NCI-H748 treated with DMSO at 0.1 percent for 48 hours (cell line): ENCODE data around the gene CBLIF.
"Not testable (repeated sequence)": the region's sequence is repeated elsewhere in the genome, so short reads cannot be mapped to it uniquely, and the experiment has no call there.

Experiments used
- DNase-seq: peaks from one replicate; lab custom pipeline; 2025; lab: John Stamatoyannopoulos, UW

Gene CBLIF

GRCh38 chr11:59845399-59845798, at the start of gene CBLIF:
Gene CBLIF (minus strand): TSS chr11:59845499. CDS start chr11:59845453, 46 bp downstream.
- no peak for DNase-seq

DNA sequence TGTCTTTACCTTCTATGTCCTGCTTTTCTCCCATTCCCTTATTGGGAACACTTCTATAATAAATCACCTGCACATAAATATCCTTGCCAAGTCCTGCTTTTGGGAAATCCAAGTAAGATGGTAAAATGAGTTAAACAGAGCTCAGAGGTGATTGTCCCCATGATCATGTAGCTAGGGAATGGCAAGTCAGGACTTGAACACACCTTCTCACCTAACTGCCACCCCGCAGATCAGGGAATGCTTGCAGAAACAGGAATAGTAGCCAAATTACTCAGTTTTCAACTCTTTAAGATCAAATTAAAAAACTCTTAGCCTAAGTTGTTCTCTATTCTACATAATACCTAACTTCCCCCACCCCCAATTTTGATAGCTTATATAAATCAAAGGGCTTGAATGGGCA, 49.3 kb upstream of the CBLIF start:
- DNase-seq: no peak

DNA sequence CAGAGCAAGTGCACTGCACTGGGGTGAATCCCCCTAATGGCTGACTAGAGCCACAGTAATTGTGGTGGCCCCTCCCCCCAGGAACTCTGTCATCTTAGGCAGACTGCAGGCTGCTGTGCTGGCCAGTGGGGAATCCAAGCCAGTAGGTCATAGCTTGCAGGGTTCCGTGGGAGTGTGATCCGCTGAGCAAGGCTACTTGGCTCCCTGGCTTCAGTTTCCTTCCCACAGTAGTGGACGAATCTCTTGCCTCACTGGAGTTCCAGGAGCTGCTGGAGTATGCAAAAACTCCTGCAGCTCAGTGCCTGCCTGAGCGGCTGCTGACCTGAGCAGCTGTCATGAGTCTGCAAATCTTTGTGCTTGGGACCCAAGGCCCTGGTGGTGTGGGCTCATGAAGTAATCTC, 46.5 kb upstream of the CBLIF start:
- no peak for DNase-seq

- not testable (repeated sequence) for DNase-seq
Measured at GRCh38 chr11:59887156-59887555, 41.9 kb upstream of the CBLIF start.

DNA sequence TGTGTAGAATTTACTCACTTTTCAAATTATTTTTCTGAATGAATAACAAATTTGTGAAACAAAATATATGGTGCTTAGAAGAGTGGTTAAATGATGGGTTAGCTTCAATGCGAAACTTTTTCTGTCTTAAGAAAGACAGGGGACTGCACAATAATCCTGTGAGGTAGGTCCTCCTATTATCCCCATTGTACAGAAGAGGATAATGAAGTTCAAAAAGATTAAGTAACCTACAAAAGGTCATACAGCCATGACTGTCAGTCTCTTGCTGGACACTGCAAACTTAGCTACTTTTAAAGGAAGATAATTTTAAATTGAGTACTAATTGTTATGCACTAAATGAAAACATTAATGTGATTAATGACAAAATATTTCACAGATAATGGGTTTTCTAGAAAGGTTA, 38.3 kb upstream of the CBLIF start:
- no peak for DNase-seq

- DNase-seq: no peak
Measured at GRCh38 chr11:59879567-59879966, 34.3 kb upstream of the CBLIF start.

DNA sequence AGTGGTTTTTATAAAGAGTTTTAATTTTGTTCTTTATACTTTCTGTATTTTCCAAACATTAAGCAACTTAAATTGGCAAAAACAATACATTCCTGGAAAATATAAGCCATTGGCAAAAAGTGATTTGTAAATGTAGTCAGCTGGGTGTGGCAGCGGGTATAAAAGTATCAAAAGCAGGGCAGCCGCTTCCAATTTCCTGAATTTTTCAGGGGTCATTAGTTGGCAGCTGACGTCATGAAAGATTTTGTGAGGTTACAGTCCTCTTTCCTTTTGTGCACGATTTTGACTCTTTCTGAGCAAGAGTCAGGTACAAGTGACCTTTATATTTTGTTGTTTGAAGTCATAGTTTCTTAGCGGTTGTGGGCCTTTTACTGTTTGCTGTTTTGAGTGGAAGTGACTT, 33.3 kb upstream of the CBLIF start, which contains the start of gene OOSP3:
TSS of gene OOSP3 (plus strand) at position 208 of the 400 bp plus-strand sequence. CDS start at position 235, 27 bp downstream.
- DNase-seq: no peak

DNA sequence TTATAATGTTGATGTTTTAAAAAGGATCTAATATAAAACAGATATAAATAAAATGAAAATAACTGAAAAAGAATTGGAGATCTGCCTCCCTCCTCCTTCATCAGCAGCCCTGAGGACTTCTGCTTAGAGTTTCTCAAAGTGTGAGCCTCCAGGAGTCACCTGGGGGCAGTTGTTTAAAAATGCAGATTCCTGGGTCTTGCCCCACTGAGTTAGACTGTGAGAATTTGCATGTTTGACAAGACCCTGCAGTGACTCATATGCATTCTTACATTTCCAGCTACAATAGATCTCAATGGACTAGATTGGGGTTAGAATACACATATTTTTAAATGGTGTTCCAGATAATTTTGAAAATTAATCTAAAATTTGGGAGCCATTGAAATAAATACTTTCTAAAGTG, 32.5 kb upstream of the CBLIF start:
- DNase-seq: no peak

- no peak for DNase-seq
Measured at GRCh38 chr11:59877325-59877724, 32.0 kb upstream of the CBLIF start.

- DNase-seq: no peak
Measured at GRCh38 chr11:59875856-59876519, 30.7 kb upstream of the CBLIF start.

DNA sequence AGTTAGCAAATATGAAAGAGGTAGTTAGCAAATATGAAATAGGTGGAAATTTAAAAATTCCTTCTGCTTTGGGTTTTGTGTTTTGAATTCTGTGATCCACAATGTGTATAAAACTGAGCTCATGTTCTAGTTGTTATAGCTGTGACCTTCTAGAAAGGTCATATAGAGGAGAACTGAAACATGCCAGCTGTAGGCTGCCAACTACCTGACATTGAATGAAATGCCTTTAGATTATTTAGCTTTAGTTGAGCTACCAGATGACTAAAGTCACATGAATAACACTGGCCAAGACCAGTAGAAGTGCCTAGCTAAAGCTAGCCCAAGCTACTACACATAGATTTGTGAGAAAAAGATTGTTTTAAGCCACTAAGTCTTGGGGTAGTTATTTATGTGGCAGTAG, 26.8 kb upstream of the CBLIF start:
- DNase-seq: no peak

DNA sequence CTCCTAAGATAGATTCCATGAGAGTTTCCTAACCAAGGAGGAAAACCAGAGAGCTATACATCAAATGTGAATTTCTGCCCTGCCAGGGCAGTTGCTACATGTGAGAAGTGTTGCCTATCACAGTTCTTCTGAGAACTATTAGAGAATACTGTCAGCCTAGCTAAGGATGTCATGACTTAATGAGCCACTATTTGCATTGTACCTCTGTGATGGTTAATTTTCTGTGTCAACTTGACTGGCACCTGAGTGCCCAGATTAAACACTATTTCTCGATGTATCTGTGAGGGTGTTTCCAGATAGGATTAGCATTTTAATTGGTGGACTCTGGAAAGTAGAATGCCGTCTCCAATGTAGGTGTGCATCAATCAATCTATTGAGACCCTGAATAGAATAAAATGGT, 22.6 kb upstream of the CBLIF start:
- no peak for DNase-seq

GRCh38 chr11:59866836-59867235, 21.5 kb upstream of the CBLIF start:
- no peak for DNase-seq

- no peak for DNase-seq
Measured at GRCh38 chr11:59866397-59866796, 21.1 kb upstream of the CBLIF start, which contains the start of gene TCN1. Gene TCN1 (minus strand): TSS chr11:59866487. CDS start chr11:59866470, 17 bp downstream.

DNA sequence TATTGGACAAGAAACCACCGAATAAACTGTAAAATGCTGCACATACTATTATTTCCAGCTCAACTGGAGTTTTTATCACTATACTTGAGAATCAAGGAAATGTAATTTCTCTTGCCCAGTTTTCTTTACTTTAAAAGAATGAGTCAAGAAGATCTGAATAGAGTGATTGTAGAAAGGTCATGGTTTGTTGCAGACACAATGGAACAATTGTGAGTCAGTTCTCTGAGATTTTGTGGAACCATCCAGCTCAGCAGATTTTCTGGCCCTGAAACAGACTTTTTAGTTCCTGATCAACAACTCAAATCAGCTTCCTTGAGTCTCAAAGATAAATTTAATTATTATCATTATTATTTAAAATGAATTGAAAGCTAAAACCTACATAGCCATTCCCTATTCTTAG, 19.7 kb upstream of the CBLIF start:
- no peak for DNase-seq

DNA sequence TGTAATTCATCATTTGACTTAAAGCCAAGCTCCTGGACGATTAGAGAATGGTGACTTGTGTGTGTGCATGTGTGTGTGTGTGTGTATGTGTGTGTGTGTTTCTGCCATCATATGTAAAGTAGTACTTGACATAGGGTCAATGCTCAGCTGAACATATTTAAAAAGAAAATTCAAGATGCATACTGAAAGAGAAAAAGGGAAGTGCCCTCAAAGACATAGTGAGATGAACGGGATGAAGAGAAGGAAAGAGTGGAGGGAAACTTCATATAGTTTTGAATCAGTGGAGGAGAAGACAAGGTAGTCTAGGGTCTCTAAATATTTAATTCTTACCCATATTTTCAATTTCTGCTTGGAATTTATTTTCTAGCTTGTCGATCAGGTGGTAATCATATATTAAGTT, 17.0 kb upstream of the CBLIF start:
- DNase-seq: no peak

- no peak for DNase-seq
Measured at GRCh38 chr11:59859673-59860072, 14.4 kb upstream of the CBLIF start.

- no peak for DNase-seq
Measured at GRCh38 chr11:59857439-59858434, 12.4 kb upstream of the CBLIF start.

GRCh38 chr11:59854871-59855270, 9.6 kb upstream of the CBLIF start:
- DNase-seq: no peak

DNA sequence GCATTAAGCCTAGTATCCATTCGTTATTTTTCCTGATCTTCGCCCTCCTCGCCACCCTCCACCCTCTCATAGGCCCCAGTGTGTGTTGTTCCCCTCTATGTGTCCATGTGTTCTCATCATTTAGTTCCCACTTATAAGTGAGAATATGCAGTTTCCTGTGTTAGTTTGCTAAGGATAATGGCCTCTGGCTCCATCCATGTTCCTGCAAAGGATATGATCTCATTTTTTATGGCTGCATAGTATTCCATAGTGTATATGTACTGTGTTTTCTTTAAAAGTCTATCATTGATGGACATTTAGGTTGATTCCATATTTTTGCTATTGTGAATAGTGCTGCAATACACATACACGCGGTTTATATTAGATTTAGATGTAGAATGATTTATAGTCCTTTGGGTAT, 6.1 kb upstream of the CBLIF start:
- not testable (repeated sequence) for DNase-seq

DNA sequence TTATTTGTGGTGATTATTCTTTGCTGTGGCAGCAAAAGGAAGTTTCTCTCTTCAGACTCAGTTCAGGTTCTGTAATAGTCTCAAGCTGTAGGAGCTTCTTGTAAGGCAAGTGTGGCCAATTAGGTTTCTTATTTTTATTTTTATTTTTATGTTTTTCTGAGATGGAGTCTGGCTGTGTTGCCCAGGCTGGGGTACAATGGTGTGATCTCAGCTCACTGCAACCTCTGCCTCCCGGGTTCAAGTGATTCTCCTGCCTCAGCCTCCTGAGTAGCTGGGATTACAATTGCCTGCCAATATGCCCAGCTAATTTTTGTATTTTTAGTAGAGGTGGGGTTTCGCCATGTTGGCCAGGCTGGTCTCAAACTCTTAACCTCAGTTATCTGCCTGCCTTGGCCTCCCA, 4.3 kb upstream of the CBLIF start:
- not testable (repeated sequence) for DNase-seq

GRCh38 chr11:59849129-59849528, 3.8 kb upstream of the CBLIF start:
- no peak for DNase-seq

DNA sequence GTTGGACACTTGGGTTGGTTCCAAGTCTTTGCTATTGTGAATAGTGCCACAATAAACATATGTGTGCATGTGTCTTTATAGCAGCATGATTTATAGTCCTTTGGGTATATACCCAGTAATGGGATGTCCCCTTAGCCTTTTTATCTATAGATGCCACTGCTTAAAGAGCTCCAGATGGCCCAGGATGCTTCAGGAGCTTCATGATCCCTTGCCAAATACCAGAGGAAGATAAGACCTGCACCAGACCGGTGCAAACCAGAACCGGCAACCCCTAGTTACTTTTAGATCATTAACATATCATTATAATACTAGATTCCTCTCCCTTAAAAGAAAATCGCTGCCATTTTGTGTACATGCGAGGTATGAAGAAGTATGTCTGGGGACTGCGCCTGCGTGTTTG, 3.1 kb upstream of the CBLIF start:
- not testable (repeated sequence) for DNase-seq
